Upper lobe of left lung (tissue), 6 donors: ENCODE measurements around the gene KLHDC10. TPM values are rescaled to one million over a fixed set of nuclear protein-coding genes. Genes with fewer than 3 reads are reported as not detected.

Experiments
- ATAC-seq, 2 donors: fragments of 200-7000 bp; cut with Tn5 transposase; one replicate each; pipeline ENCODE4 v1.9.1; 2022; ENCODE audit warnings: mild to moderate bottlenecking in 2 of 2, moderate library complexity in 2 of 2; ENCODE audit not compliant: low FRiP score in 2 of 2
- DNase-seq, 2 donors: peaks; one replicate each; pipeline ENCODE4 v3.0.0-alpha.2; 2019 to 2020
- H3K27ac ChIP-seq, 4 donors: fragments of 200-600 bp; sonication (generic); one replicate each; pipeline ENCODE4 v1.5.1; 2016 to 2019
- H3K27me3 ChIP-seq, 4 donors: fragments of 200-600 bp; sonication (generic); one replicate each; pipeline ENCODE4 v1.5.1; 2017 to 2019
- H3K36me3 ChIP-seq, 4 donors: fragments of 200-600 bp; sonication (generic); one replicate each; pipeline ENCODE4 v1.5.1; 2016 to 2019
- H3K4me1 ChIP-seq, 4 donors: fragments of 200-600 bp; sonication (generic); one replicate each; pipeline ENCODE4 v1.5.1; 2018 to 2019
- H3K4me3 ChIP-seq, 4 donors: fragments of 200-600 bp; sonication (generic); one replicate each; pipeline ENCODE4 v1.5.1; 2017 to 2019; ENCODE audit warnings: mild to moderate bottlenecking in 2 of 4, moderate library complexity in 1 of 4
- H3K9me3 ChIP-seq, 4 donors: fragments of 200-600 bp; sonication (generic); one replicate each; pipeline ENCODE4 v1.5.1; 2018 to 2019
- CTCF ChIP-seq, 6 experiments: fragments of 450-650 bp in 4 of 6; fragments of 200-600 bp in 2 of 6; sonication (generic) in 2 of 6; IDR thresholded peaks; one replicate each; pipeline ENCODE4 v1.5.1; 2016 to 2019; ENCODE audit warnings: antibody characterized with exemption in 6 of 6
- EP300 ChIP-seq, 4 donors: sonication (generic); formaldehyde crosslinking; IDR thresholded peaks; one replicate each; pipeline ENCODE4 v1.5.1; 2017; ENCODE audit warnings: antibody characterized with exemption in 4 of 4, control low read depth in 2 of 4
- POLR2A ChIP-seq, 4 donors: fragments of 450-650 bp; IDR thresholded peaks; one replicate each; pipeline ENCODE4 v1.5.1; 2016 to 2017; ENCODE audit warnings: antibody characterized with exemption in 4 of 4, mild to moderate bottlenecking in 2 of 4
- POLR2AphosphoS5 ChIP-seq, 2 donors: sonication (generic); formaldehyde crosslinking; IDR thresholded peaks; one replicate each; pipeline ENCODE4 v1.5.1; 2017; ENCODE audit warnings: antibody characterized with exemption in 2 of 2
- WGBS, 2 donors: methylation state at CpG; one replicate each; pipeline ENCODE4 v1.1.5; 2017 to 2018; 5-methylcytosine and 5-hydroxymethylcytosine counted together
- total RNA-seq, 6 donors: library from RNA; depleted of rRNA in 4 of 6; stranded (reverse); fragments of >200 nt in 4 of 6; gene quantifications; one replicate each; pipeline versions ENCODE4 v1.1.0 to v1.2.1, GENCODE V29; 2016 to 2021
- donor health status: DM: no; HTN: no; CAD: no; lungs with moderate emphysema.
- donor health status: DM: no; HTN: yes; CAD: no; lungs with severe emphysema.

KLHDC10 gene
- total RNA-seq, 6 donors from 2014 or later = 8.8 to 33.9 (median 25.3) TPM

GRCh38 chr7:130065500-130066152 is 4.7 kb upstream of the KLHDC10 start:
- Histone ChIP-seq H3K27ac (no peak overlapping the region), H3K4me1 (peaks cover 0 to 8% (median 3%) of the 10 kb centered on the region in 4 donors), H3K9me3 (no peaks in the 10 kb centered on the region), H3K27me3 (no peaks in the 10 kb centered on the region), H3K4me3 (no peak overlapping the region), H3K36me3 (no peaks in the 10 kb centered on the region)
- WGBS, 2 donors = 60 to 73% methylated on average over 6 of the region's 6 CpGs
- TF ChIP-seq POLR2AphosphoS5 (IDR thresholded peaks at IDR 0.05) = no peak
- TF ChIP-seq POLR2A (IDR thresholded peaks at IDR 0.05) = no peak
- no peak for TF ChIP-seq CTCF (IDR thresholded peaks at IDR 0.05)
- TF ChIP-seq EP300 (IDR thresholded peaks at IDR 0.05) = no peak
- ATAC-seq = no peak
- peak in 1 of 2 donors; percentile 49 for DNase-seq

GRCh38 chr7:130069179-130069977 is 956 bp upstream of the KLHDC10 start:
- Histone ChIP-seq H3K4me1 (peaks cover 13 to 40% (median 26%) of the 10 kb centered on the region in 4 donors), H3K36me3 (no peaks in the 10 kb centered on the region), H3K27ac (peak overlapping the region; percentile 81 to 94 (median 90)), H3K27me3 (no peaks in the 10 kb centered on the region), H3K4me3 (peak overlapping the region; percentile 17 to 98 (median 88)), H3K9me3 (no peaks in the 10 kb centered on the region)
- 44 to 49% methylated on average over 7 of the region's 7 CpGs for WGBS, 2 donors
- ATAC-seq = no peak
- no peak for DNase-seq
- no peak for TF ChIP-seq CTCF (IDR thresholded peaks at IDR 0.05)
- no peak for TF ChIP-seq POLR2A (IDR thresholded peaks at IDR 0.05)
- no peak for TF ChIP-seq EP300 (IDR thresholded peaks at IDR 0.05)
- TF ChIP-seq POLR2AphosphoS5 (IDR thresholded peaks at IDR 0.05) = no peak

GRCh38 chr7:130070861-130071622 is 708 bp downstream of the KLHDC10 start:
- no peak for TF ChIP-seq POLR2AphosphoS5 (IDR thresholded peaks at IDR 0.05)
- no peak for TF ChIP-seq CTCF (IDR thresholded peaks at IDR 0.05)
- no peak for TF ChIP-seq EP300 (IDR thresholded peaks at IDR 0.05)
- no peak for TF ChIP-seq POLR2A (IDR thresholded peaks at IDR 0.05)
- ATAC-seq (peak in 1 of 2 donors; percentile 24), DNase-seq (no peak)
- H3K27ac ChIP-seq = peak overlapping the region; percentile 81 to 94 (median 90)
- peak overlapping the region; percentile 80 to 98 (median 88) for H3K4me3 ChIP-seq
- 1 to 2% methylated on average over 10 of the region's 10 CpGs for WGBS, 2 donors
- peaks cover 27 to 56% (median 39%) of the 10 kb centered on the region in 4 donors for H3K4me1 ChIP-seq
- no peaks in the 10 kb centered on the region for H3K36me3 ChIP-seq
- no peaks in the 10 kb centered on the region for H3K27me3 ChIP-seq
- no peaks in the 10 kb centered on the region for H3K9me3 ChIP-seq

GRCh38 chr7:130071701-130072622 is 1.6 kb downstream of the KLHDC10 start:
- no peaks in the 10 kb centered on the region for H3K36me3 ChIP-seq
- H3K4me1 ChIP-seq = peaks cover 30 to 62% (median 41%) of the 10 kb centered on the region in 4 donors
- no peaks in the 10 kb centered on the region for H3K27me3 ChIP-seq
- H3K9me3 ChIP-seq = no peaks in the 10 kb centered on the region
- 6 to 7% methylated on average over 11 of the region's 11 CpGs for WGBS, 2 donors
- peak; percentile 71 to 72 for ATAC-seq
- peak in 1 of 2 donors; percentile 73 for DNase-seq
- peak overlapping the region in 1 of 4 donors; percentile 94 for H3K27ac ChIP-seq
- peak overlapping the region in 3 of 4 donors; percentile 80 to 98 (median 97) for H3K4me3 ChIP-seq
- TF ChIP-seq EP300 (IDR thresholded peaks at IDR 0.05) (peak in 1 of 4 donors; percentile 19), CTCF (IDR thresholded peaks at IDR 0.05) (peak; percentile 84 to 95 (median 88)), POLR2AphosphoS5 (IDR thresholded peaks at IDR 0.05) (no peak)
